Activated CD8-positive, alpha-beta memory T cell treated with anti-CD3 and anti-CD28 coated beads for 24 hours (primary cell): ENCODE data around the gene PDLIM5.
"Not testable (repeated sequence)": the region's sequence is repeated elsewhere in the genome, so short reads cannot be mapped to it uniquely, and the experiment has no call there.

ENCODE experiments used
- DNase-seq: peaks from one replicate; pipeline ENCODE4 v3.0.0-alpha.2; 2020

PDLIM5 gene

GRCh38 chr4:94613248-94613647 lies 161.5 kb downstream of the PDLIM5 start:
- no peak for DNase-seq

- no peak for DNase-seq
Measured at GRCh38 chr4:94615451-94615850, 163.7 kb downstream of the PDLIM5 start.

- no peak for DNase-seq
Measured at GRCh38 chr4:94621491-94622080, 169.8 kb downstream of the PDLIM5 start.

GRCh38 chr4:94623126-94623911 lies 171.6 kb downstream of the PDLIM5 start:
- DNase-seq: no peak

- no peak for DNase-seq
Measured at GRCh38 chr4:94626942-94627341, 175.2 kb downstream of the PDLIM5 start.

- DNase-seq: not testable (repeated sequence)
Measured at GRCh38 chr4:94629058-94629457, 177.3 kb downstream of the PDLIM5 start.

- no peak for DNase-seq
Measured at GRCh38 chr4:94629837-94630236, 178.1 kb downstream of the PDLIM5 start.

- DNase-seq: no peak
Measured at GRCh38 chr4:94634271-94634670, 182.5 kb downstream of the PDLIM5 start.

- no peak for DNase-seq
Measured at GRCh38 chr4:94635177-94635576, 183.4 kb downstream of the PDLIM5 start.

- no peak for DNase-seq
Measured at GRCh38 chr4:94636004-94636403, 184.3 kb downstream of the PDLIM5 start.

- no peak for DNase-seq
Measured at GRCh38 chr4:94639298-94639697, 187.6 kb downstream of the PDLIM5 start.

GRCh38 chr4:94640151-94640550 lies 188.4 kb downstream of the PDLIM5 start:
- DNase-seq: no peak

- no peak for DNase-seq
Measured at GRCh38 chr4:94641702-94642560, 190.2 kb downstream of the PDLIM5 start.

GRCh38 chr4:94642561-94642866 lies 190.8 kb downstream of the PDLIM5 start:
- no peak for DNase-seq

- DNase-seq: no peak
Measured at GRCh38 chr4:94648699-94649098, 197.0 kb downstream of the PDLIM5 start.

GRCh38 chr4:94649381-94650133 lies 197.8 kb downstream of the PDLIM5 start:
- DNase-seq: no peak

- no peak for DNase-seq
Measured at GRCh38 chr4:94650134-94650495, 198.4 kb downstream of the PDLIM5 start.

GRCh38 chr4:94650690-94651089 lies 198.9 kb downstream of the PDLIM5 start:
- no peak for DNase-seq

- no peak for DNase-seq
Measured at GRCh38 chr4:94653095-94653649, 201.4 kb downstream of the PDLIM5 start.

GRCh38 chr4:94653984-94654609 lies 202.4 kb downstream of the PDLIM5 start:
- DNase-seq: no peak

- no peak for DNase-seq
Measured at GRCh38 chr4:94654714-94655113, 203.0 kb downstream of the PDLIM5 start.

- no peak for DNase-seq
Measured at GRCh38 chr4:94660614-94661013, 208.9 kb downstream of the PDLIM5 start.
